Measurements from ENCODE around the gene BRICD5.

Gene BRICD5

DNA sequence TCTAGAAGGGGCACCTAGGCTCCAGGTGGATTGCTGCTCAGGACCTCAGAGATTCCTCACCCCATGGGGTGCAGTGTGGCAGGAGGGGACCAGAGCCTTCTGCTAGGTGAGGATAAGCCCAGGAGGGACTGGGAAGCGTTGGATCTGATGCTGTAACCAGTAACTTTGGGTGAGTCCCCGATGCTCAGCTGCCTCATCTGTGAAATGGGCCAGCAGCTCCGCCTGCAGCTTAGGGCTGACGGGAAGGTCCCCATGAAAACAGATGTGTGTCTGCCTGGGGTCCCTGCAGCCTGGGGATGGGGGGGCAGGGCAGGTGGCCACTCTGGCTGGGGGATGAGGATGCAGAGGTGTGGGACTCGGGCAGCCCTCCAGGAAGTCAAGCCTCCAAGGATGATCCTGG lies 11.6 kb downstream of the BRICD5 start:
- no peak for DNase-seq (ENCODE audit: low spot score)

DNA sequence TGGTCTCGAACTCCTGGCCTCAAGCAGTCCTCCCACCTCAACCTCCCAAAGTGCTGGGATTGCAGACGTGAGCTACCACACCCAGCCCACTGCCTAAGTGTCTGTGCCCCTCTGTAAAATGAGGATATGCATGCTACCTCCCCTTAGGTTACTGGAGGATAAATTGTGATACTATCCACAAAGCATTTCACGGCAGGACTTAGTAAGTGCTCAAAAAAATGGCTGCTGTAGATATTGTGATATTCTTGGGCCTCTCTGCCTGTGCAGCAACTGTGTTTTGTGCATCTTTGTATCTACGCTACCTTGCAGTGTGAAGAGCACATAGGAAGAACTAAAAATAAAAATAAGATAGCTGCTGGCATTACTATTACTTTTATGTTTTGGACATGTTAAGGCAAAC lies 12.4 kb downstream of the BRICD5 start:
- DNase-seq (ENCODE audit: low spot score): no peak

DNA sequence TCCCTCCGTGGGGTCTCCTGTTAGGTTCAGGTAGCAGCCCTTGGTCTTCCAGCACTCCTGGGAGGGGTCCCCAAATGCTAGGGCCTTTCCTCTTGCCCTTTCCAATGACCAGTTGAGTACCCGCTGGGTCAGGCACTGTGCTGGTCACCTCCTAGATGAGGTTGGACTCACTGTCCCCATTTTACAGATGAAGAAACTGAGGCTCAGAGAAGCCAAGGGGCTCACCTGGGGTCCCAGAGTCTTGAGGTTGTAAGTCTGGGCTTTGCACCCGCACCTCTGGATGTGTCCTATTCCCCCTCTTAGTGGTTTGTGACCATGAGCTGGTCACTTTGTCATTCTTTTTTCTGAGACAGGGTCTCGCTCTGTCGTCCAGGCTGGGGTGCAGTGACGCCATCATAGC lies 12.9 kb downstream of the BRICD5 start:
- no peak for DNase-seq (ENCODE audit: low spot score)

DNA sequence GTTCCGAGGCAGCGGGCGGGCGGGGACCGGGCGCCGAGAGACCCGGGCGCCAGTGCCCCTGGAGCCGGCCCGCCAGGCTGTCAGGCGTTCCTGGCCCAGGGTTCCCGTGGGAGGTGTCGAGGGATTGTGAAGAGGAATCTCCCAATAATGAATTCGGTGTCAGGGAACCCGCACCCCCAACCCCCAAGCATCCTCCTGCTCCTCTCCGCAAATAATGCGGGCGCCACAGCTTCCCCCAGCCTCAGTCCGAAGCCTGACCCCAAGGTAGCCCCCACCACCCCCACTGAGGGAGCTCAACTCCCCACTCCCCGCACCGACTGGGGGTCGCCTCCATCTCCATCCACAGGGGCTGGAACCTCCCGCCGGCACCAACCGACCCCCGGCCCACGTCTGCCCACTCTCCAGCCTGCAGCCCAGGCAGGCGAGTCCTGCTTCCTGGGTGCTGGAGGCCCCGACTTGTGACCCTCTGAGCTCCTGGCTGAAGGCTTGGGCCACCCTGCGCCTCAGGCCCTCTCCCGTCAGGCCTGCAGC lies 13.6 kb downstream of the BRICD5 start:
- no peak for DNase-seq (ENCODE audit: low spot score)

DNA sequence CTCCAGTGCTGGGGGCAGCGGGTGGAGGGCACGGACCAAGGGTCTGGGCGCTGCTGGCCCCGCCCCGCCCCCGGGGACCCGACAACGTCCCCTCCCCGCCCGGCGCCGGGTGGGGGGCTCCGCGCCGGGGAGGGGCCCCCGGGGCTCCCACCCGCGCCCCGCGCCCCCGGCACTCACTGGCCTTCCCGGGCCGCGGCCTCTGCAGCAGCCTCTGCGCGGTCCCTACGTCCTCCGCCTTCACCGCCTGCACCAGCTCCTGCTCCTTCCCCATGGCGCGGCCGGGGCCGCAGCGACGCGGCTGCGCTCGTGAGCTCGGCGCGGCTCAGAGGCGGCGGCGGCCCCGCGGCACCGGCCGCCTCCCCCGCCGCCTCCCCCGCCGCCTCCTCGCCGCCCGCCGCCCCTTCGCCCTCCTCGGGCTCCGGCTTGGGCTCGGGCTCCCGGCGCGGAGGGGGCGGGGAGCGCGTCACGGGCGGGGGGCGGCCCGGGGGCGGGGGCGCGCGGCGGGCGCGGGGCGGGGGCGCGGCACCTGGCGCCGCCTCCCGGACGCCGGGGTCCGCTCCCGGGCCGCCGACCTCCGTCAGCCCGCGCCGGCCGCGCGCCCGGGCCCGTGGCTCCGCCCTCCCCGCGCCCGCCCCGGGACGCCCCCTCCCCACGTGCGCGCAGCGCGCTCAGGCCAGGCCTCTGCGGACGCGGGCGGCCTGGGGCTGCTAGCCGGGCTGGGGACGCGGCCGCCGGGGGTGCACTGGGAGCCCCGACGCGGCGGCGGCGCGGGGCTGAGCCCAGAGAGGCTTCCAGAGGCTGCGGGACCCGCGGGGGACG lies 14.3 kb downstream of the BRICD5 start, which contains the start of gene CASKIN1:
CASKIN1 (minus strand) TSS at position 444 of the 819 bp plus-strand sequence; CDS start at position 271, 173 bp downstream.
- peak; percentile 66 for DNase-seq (ENCODE audit: low spot score)

DNA sequence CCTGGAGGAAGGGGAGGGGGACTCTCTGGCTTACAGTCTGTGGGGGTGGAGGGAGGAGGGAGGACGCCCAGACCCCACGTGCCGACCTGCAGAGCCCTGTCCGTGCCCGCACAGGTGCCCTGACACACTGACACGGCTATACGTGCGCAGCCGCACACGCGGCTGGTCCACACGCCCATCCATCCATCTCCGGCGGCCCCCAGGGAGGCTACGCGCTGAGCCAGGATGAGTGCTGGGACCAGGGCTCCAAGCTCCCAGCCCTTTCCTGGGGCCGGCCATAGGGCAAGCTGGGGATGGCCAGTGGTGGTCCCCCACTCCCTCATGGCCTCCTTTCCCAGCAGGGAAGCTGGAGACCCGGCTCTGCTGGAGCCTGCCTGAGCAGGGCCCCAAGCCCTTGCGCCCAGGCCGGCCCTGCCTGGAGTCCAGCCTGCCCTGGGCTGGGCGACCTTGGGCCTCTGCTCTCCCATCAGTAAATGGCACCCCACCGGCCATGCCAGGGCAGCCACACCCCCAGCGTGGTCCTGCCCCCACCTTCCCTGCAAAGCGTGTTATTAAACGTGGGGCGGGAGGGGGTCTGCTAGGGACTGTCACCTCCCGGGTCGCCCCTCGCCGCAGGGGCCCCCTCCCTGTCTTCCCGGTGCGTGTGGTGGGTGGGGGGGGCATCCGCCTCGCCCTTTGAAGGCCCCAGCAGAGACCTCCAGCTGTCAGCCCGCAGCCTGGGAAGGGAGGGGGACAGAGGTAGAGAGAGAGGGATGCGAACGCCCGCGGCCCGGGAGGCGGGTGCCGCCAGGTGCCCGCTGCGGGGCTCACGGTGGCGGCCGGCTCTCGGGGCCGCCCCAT lies 15.1 kb downstream of the BRICD5 start:
- no peak for DNase-seq (ENCODE audit: low spot score)

DNA sequence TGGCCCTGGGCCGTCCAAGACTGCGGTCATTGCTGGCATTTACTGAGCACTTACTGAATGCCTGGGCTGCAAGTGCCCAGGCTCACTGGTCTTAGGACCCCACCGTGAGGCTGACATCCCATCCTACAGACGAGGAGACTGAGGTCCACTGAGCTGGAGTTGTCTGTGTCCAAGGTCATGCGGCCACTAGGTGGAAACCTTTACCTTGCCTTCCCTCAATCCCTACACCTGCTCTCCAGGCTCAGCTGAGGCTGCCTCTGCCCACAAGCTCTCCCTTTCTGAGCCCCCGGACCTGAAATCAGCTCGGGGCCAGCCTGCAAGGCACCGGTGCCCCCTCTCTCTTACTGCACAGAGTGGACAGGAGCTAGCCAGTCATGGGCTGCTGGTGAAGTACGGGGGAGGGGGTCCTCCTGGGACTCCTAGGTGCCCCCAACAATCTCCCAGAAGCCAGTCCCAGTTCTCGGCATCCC lies 15.8 kb downstream of the BRICD5 start:
- peak; percentile 48 for DNase-seq (ENCODE audit: low spot score)

DNA sequence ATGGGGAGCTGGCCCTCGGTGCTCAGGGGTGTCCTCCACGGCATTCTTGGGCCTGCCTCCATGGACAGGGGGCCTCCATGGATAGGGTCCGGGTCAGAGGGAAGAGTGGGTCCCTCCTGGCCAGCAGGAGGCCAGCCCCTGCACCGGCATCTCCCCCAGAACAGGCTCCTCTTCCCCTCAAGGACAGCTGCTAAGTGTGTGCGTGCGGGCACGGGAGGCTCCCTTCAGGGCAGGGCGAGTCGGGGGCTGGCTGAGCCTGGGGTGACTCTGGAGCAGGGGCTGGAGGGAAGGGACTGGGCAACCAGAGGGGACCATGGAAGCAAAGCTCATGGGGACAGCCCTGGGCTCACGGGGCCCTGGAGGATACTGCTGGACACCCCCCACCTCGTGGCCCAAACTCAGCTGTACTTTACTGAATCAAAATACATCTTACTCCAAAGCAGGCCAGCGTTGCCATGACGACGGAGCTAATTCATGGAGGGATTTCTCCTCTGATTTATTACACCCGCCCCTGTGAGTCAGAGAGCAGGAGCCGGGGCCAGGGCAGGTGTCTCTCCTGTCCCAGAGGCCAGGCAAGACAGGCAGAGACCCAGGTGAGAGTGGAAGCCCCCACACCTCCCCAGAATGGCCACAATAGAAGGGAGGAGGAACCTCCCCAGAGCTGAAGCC lies 16.4 kb downstream of the BRICD5 start:
- peak; percentile 45 for DNase-seq (ENCODE audit: low spot score)

DNA sequence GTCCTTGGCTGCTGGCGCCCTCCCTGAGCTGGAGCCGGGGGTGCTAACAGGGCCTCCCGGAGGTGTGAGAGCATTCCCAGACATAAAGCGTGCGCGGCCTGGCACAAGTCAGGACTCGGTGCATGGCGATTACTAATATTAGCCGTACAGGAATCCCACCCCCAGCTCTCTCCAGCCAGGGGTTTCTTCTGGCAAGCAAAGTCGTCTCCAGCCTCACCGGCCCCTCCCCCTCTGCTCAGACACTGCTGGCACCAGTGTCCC lies 19.3 kb downstream of the BRICD5 start:
- DNase-seq (ENCODE audit: low spot score): no peak

DNA sequence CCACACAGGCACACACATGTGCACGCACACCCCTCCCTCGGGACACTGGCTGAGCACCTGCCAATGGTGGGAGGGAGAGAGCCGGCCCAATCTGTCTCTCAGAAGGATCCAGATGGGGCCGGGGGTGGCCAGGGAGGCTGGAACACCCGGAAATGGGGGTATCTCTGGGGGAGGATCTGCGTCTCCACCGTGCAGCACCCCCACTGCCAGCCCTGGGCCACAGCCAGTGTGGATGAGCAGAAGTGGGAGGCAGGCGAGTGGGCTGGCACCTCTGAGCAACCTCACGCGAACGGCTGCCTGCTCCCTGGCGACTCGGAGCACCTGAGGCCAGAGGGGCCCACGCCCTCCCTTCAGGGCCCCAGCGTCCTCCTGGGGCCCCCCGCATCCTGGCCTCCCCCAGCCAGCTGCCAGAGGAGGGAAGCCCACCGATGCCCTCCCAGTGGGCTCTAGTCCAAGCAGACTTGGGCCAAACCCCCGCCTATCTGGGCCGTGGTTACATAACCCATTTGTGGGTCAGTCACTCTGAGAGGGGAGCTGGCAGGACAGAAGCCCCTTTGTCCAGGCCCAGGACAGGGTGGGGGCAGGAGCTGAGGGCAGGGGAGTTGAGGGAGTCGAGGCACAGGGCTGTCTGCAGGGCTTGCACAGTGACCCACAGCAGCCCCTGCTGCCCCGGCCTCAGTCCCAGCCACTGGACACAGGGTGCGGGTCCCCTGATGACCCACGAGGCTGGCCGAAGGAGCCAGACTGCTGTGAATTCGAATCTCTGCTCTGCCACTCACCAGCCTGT lies 19.8 kb downstream of the BRICD5 start:
- DNase-seq (ENCODE audit: low spot score): no peak

DNA sequence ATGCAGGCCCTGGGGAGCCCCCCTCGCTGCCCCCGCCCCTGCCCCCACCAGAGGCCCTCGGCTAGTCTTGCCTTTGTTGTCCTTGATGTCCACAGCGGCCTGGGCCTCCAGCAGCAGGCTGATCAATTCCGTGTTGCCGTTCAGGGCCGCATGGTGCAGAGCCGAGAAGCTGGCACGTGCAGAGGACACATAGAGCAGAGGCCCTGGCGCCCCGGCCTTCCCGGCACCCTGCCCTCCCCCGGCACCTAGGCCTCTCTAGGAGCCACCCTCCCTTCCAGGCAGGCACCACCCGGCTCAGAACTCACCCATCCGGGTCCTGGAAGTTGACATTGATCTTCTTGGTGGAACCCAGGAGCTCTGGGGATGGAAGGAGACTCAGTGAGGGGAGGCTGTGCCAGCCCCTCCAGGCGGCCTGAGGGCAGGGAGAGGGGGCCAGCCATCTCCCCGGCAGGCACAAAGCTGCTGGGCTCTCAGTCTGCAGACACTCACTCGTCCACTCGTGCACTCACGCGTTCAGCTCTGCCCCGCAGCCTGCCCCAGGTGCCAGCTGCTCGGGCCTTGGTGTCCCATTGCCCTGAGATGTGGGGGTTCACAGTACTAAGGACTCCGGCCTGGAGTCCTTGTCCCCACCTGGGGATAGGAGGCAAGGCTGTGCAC lies 20.5 kb downstream of the BRICD5 start:
- DNase-seq (ENCODE audit: low spot score): no peak

DNA sequence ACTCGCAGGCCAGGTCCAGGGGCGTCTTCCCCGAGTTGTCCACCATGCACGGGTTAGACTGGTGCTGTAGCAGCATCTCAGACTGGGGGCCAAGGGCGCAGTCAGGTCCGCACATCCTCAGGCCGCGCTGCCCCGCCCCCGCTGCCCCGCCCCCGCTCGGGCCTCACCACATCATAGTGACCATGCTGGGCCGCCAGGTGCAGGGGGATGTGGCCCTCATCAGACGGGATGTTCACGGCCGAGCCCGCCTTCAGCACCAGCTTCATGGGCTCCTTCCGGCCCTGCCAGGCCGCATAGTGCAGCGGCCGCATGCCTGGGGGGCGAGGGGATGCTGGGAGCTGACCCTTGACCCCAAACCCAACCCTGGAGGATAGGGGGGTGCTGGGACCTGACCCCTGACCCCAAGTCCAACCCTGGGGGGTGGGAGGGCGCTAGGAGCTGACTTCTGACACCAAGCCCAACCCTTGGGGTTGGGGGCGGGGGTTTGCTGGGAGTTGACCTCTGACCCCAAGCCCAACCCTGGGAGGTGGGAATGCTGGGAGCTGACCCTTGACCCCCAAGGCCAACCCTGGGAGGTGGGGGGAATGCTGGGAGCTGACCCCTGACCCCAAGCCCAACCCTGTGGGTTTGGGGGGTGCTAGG lies 21.3 kb downstream of the BRICD5 start:
- no peak for DNase-seq (ENCODE audit: low spot score)

DNA sequence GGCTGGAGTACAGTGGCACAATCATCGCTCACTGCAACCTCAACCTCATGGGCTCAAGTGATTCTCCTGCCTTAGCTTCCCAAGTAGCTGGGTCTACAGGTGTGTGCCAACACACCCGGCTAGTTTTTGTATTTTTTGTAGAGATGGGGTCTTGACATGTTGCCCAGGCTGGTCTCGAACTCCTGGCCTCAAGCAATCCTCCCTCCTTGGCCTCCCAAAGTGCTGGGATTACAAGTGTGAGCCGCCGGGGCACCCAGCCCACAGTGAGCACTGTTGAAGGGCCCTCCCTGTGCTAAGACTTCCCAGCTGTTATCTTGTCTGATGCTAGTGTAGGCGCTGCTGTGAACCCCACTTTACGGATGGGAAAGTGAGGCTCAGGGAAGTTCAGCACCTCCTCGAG lies 22.3 kb downstream of the BRICD5 start:
- DNase-seq (ENCODE audit: low spot score): no peak

DNA sequence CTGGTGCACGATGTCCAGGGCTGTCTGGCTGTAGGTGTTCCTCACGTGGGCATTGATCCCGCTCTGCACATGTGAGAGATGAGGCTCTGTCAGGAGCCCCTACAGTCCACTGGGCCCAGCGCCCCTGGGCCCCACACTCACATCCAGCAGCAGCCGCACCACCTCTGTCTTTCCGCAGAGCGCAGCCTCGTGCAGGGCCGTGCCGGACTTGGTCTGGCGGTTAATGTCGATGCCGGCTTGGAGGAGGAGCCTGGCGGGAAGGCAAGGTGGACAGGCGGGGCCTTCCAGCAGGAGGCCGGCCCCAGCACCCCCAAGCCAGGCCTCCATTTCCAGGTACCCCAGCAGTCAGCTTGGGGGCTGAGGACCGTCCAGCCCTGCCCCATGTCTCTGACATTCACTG lies 23.5 kb downstream of the BRICD5 start:
- DNase-seq (ENCODE audit: low spot score): no peak

DNA sequence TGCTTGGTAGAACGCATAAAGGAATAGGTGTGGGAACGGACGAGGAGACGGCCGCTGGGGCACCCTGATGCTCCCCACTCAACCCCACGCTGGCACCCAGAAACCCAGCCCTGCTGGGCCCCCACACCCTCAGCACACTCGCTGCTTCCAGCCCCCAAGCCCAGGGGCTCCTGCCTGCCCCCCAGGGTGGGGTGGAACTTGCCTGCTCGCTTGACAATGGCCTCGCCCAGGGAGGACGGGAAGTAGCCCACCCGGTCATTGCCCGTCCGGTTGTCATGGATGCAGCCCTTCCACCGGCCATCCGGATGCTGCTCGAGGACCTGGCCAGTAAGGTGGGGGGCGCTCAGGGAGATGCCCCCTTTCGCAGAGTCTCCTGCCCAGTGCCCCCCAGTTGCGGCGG lies 24.2 kb downstream of the BRICD5 start:
- DNase-seq (ENCODE audit: low spot score): no peak

DNA sequence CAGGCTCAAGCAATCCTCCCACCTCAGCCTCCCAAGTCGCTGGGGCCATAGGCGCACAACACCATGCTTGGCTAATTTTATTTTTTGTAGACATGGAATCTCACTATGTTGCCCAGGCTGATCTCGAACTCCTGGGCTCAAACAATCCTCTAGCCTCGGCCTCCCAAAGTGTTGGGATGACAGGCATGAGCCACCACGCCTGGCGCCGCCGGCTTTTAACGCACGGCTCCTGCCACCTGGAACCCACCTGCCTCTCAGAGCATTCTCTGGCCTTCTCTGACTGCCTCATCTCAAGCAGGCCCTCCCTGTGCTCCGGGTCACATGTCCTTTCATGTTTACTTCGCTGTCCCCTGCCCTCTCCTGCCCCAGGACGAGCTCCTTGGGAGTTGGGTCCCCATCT lies 24.6 kb downstream of the BRICD5 start:
- no peak for DNase-seq (ENCODE audit: low spot score)

DNA sequence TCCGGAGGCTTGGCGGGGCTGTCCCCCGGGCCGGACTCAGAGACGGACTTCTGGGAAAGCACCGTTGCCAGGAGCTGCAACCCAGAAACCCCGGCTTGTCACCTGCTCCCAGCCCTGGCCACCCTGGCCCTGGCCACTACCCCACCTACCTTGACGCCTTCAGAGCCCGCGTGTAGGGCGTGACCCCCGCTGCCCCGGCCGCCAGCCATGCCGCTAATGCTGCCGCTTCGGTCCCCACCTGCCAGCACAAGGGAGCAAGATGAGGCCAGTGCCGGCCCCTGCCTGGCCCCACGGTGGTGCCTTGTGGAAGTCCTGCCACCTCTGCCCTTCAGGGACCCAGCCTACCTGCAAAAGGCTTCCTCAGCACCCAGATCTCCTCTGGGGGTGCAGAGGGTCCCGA lies 25.7 kb downstream of the BRICD5 start:
- no peak for DNase-seq (ENCODE audit: low spot score)

DNA sequence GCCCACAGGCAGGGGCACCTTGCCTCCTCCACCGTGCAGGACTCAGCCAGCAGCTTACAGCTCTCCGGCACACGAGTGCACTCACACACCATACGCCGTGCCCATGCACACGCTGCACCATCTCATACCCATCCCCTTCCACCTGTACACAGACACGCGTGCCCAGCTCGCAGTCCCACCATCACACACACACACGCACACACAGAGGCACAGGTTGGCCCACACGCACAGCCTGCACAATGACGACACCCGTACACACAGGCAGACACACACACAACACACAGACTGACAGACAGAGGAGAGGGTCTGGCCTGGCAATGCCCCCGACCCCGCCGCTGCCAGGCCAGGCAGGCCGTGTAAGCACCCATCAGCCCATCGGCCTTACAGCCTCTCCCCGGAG lies 26.3 kb downstream of the BRICD5 start:
- no peak for DNase-seq (ENCODE audit: low spot score)

DNA sequence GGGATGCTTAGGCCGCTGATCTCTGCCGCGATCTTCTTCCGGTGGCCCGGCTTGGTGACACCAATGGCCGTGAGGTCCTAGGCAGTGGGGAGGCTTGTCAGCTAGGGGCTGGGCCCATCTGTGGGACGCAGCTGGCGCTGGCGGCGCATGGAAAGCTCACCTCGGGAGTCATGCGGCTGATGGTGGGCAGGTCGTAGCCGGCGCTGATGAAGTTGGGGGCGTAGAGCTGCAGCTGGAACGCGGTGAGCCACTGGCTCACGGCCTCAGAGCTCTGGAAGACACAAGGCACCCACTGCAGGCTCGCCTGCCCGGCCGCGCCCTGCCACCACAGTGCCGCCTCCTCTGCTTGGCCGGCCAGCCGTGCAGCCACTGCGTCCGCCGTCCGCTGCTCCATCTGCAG lies 27.0 kb downstream of the BRICD5 start:
- no peak for DNase-seq (ENCODE audit: low spot score)

DNA sequence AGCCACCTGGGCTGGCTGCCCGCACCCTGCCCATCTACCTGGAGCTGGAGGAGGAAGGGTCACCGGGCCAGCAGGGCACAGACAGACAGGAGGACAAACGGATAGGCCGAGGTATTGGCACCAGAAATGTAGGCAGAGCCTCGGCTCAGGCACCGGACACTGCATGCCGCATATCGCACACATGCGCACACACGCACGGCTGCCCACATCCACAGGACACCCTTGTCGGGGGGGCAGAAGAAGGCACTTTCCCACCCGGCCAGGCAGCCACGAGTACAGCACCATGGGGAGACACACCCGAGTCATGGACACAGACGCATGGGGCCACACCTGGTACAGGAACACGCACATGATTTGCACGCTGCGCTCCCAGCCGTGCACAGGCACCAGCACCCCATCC lies 28.7 kb downstream of the BRICD5 start:
- DNase-seq (ENCODE audit: low spot score): no peak

Measured in AG08396 (cell line).